GM04503 (cell line): ENCODE results near the gene SIL1.

ENCODE experiments used
- DNase-seq: peaks from one replicate; pipeline ENCODE4 v3.0.0-alpha.2; 2012; ENCODE audit warnings: low read depth

Gene SIL1

GRCh38 chr5:138980441-138980840, 217.7 kb downstream of the SIL1 start:
- DNase-seq, result no peak

GRCh38 chr5:138979684-138980280, 218.4 kb downstream of the SIL1 start:
- no peak for DNase-seq

DNA sequence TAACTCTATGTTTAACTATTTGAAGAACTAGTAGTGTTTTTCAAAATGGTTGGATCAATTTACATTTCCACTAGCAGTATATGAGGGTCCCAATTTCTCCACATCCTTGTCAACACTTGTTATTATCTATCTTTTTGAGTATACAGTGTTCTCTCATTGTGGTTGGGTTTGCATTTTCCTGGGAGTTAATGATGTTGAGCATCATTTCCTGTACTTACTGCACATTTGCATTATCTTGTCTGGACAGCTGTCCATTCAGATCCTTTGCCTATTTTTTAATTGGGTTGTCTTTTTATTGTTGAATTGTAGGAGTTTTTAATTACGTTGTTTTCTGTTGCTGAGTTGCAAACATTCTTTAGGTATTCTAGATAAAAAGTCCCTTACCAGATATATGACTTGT, 219.6 kb downstream of the SIL1 start:
- DNase-seq, result no peak

DNA sequence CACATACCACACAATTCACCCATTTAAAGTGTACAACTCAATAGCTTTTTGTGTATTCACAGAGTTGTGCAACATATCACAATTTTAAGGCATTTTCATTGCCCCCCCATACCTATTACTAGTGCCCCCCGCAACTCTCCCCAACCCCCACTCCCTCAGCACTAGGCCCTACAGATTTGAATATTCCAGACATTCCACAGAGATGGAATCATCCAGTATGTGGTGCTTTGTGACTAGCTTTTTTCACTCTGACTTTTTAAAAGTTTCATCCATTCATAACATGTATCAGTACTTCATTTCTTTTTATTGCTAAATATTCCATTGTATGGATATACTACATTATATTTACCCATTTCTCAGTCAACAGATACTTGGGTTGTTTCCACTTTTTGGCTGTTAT, 220.1 kb downstream of the SIL1 start:
- no peak for DNase-seq

DNA sequence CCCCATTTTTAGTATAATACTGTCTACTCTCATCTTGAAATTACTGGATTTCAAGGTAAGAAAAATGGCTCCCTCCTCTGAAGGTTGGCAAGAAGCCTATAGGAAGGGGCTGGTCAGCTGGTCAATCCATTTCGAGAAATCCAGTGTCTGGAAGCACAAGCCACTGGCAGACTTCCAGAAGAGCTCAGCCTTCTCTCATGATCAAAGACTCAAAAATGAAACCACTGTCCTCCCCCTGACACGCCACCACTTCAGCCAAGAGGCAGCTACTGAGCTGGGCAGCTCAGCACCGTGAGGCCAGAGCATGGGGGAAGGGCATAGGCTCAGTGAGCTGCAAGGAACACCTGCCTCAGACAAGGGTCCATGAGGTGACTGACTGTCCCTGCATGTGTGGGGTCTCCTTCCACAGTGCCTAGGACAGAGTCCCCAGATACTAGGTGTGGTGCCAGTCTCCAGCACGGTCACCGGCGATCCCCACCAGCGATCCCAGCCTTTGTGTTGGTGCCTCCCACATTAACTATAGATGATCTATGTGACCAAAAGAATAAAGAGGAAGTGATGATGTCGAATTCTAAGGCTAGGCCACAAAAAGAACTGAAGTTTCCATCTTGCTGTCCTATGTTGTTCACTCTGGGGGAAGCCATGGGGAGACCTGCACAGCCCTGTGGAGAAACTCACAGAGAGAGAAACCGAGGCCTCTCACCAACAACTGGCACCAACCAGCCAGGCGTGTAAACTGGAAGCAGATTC, 222.9 kb downstream of the SIL1 start:
- peak; percentile 51 for DNase-seq

DNA sequence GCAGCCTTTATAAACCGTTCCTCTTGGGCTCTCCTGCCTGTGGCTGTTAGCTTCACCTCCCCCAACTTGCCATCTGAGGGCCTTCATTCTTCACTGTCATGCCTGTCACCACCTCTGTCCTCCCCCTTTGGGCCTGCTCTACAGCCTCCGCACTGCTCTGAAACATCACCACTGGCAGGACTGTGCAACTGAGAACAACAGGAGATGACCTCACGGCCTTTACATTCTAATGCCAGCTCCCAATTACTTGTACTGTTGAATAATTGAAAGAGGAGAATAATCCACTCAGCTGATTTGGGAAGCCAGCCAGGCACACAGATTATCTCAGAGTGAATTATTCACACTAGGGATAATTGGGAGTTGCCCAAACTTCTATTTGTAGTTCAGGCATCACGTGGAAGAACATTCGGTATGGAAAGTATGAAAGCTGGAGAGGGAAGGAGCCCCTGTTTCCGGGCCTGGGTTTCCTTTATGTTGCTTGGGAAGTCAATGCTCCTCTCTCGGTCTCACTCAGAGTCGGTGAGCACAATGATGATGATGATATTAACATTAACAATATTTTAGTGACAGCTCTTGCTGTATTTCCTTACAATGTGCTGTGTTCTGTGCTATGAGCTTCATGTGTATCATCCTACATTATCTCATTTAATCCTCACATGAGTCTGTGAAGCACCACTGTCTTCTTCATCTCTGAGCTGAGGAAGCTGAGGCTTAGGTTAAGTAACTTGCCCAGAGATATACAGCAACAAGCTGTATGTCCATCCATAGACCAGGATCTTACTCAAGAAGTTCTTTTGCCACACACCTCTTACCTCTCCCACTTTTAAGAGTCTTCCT, 223.7 kb downstream of the SIL1 start:
- DNase-seq, result peak; percentile 50

- no peak for DNase-seq
Observed at GRCh38 chr5:138972836-138973235, 225.3 kb downstream of the SIL1 start.

DNA sequence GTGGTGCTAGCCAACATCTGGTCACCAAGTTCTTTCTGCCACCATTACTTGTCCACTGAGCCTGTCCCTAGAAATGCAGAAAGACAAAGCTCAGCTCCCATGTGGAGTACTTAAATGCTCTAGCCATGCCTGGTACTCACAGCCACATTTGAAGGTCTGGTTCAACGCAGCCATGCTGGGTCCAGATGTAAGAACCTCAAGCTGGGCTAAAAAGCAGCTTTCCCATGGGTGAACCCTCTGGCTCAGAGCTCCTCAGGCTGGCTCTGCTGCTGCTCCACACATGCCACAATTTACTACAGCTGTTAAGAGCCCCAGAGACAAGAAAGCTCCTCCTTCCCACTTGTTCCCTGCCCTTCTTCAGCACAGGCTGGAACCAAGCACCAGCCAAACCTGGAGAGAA, 225.9 kb downstream of the SIL1 start:
- DNase-seq, result peak; percentile 36

DNA sequence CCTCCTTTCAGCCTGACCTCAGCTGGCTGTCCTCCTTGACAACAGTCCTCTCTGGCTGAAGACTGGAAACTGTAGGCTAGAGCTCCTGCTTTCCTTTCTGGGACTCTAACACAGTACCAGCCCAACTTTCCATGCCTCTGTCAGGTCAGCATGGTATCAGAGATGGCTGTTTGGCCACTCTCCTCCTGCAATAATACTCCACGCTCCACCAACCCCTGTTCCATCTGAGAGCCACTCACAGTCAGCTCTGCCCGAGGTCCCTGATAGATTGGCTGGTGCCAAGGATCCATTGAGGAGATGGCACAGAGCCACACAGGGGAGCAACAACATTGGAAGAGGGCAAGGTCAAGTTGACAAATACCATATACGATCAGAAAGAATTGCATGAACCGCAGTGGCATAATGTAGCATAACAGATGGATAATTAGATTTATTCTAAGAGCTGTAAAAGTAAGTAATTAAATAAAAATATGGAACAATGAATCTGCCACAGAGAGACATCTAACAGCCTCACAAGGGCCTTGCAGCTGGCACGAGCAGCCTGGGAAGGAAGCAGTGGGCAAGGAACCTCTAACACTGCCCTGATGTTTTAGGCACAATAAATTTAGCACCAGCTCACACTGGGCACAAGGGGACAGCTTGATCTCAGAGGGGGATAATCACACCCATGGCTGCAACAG, 228.7 kb downstream of the SIL1 start:
- DNase-seq, result no peak

GRCh38 chr5:138968601-138969000, 229.6 kb downstream of the SIL1 start:
- no peak for DNase-seq

DNA sequence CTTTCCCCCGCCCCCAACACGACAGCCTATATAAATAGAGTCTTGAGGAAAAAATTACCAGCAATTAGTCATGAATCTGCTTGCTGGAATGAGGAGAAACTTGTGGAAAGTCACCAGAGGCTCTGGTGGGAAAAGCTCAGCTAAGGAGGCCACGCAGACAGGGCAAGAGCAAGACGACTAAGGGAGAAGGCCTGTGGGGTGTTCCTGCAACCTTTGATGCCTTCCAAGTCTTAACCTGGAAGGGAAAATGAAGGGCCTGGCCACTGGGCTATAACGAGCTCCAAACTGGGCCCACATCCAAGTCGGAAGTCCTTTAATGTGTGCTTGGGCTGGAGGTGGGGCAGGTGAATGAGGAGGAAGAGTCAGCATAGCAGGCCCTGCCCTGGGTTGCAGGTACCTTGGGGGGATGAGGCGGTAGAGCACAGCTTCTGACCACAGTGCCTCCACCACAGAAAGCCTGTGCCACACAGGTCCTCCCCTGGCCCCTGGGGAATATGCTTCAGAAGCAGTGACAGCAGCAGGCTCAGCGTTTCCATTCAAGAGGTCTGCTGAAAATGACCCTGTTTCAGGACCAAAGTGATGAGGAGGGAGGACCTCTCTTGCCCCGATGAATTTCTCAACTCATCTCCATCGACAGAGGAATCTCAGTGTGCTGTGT, 230.2 kb downstream of the SIL1 start:
- no peak for DNase-seq

DNA sequence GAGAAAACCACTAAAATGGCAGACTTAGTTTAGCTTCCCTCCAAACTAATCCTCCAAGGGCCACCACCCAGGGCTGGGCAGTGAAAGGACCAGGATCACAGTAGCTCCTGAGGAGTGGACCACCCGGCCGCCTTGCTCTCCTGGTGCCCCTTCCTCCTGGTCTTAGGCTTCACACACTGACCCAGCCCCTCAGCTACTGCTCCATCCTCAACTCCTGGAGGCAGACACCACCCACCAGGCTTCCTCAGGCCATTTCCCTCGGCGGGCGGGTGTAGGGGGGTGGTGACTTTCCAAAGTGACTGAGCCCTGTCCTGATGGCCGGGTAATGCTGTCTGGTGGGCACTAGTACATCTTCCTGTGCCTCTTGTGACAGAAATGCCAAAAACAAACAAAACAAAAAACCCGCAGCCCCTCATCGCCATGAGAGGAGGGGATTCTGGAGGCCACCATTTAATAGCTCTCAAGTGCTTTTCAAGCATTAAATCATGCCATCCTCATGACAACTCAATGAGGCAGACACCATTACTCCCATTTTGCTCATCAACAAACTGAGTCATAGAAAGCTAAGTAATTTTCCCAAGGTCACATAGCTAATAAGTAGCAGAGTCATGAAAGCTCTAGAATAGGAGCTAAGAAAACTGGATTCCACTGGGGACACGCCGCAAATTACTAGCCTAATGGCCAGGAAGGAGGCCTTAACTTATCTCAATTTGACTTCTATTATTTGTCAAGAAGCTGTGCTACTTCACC, 231.8 kb downstream of the SIL1 start:
- DNase-seq, result no peak

GRCh38 chr5:138965626-138966025, 232.5 kb downstream of the SIL1 start:
- DNase-seq, result no peak

DNA sequence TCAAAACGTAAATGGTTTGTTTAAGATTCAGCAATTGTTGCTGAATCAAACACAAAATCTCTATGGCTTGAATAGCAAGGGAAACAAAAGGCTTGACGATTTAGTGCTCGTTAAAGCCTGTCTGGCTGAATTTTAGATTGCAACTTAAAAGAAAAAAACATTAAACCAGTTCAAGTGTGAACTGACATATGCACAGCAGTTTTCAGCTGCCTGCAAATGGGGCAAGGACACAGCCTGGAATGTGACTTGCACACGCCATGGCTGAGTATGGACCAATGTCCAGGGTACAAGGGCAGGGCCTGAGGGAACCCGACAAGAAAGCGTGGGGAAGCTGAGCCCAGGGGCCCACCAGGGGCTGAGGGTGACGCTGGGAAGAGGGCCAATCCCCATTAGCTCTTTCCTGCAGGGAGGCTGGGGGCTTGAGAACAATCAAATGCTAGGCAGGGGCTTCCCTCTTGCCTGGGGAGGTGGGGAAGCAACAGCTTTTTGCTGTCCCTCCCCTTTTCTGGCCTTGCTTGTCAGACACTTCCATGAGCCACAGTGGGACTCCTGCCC, 233.4 kb downstream of the SIL1 start:
- DNase-seq, result no peak

GRCh38 chr5:138963763-138964371, 234.3 kb downstream of the SIL1 start:
- no peak for DNase-seq

DNA sequence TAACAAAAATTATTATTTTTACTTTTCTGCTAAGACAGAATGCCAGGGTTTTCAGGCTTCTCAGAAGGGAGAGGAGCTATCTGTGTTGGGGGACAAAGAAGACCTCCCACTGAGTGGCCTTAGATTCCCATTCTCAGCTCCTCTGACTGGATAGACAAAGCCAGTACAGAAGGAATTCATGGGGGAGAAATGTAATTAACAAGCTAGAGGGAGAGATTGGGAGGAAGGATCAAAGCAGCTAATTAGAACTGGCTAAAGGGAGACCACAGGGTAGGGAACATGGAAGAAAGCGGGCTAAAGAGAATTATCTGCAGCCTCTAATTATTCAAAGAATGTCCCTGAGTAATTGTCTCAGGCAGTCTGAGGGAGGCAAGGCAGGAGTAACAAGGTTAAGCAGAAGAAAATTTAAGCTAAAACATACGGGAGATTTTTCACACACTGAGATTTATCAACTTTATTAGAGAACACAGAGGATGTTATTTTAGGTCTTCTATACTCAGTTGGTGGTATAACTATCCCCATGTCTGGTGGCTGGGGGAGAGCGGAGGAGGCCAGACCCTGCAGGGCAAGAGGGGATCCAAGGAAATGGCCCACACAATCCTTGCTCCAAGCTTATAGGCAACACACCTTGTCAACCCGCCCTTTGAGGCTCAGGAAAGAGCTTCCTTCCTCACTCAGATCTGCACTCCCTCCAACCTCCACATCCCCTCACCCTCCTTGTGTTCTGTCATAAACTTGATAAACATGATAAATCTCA, 235.4 kb downstream of the SIL1 start:
- DNase-seq, result no peak

GRCh38 chr5:138961729-138962128, 236.4 kb downstream of the SIL1 start:
- no peak for DNase-seq

GRCh38 chr5:138961221-138961620, 236.9 kb downstream of the SIL1 start:
- DNase-seq, result no peak

DNA sequence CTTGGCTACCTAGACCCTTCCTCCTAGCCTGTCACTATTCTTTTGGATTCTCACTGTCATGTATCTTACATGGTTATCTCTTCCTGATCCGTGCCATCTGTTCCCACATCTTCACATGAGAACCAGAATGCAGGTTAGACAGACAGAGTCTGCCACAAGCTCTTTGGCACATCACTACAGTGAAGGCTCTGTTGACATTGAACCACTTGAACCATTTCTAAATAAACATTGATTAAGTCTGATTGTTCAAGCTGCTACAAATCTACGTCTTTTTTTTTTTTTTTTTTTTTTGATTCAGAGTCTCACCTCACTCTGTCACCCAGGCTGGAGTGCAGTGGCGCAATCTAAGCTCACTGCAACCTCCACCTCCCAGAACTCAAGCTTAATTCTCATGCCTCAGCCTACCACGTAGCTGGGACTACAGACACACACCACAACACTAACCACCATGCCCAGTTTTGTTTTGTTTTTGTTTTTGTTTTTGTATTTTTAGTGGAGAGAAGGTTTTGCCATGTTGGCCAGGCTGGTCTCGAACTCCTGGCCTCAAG, 237.9 kb downstream of the SIL1 start:
- no peak for DNase-seq
